Skeletal muscle tissue (tissue), 4 donors: ENCODE measurements around the gene PFKL. TPM values are rescaled to one million over a fixed set of nuclear protein-coding genes. Genes with fewer than 3 reads are reported as not detected.

Source experiments
- H3K27ac ChIP-seq: one replicate; pipeline ENCODE4 v1.7.0; 2013; ENCODE audit warnings: mild to moderate bottlenecking, low read depth, low read length, inconsistent platforms
- H3K27me3 ChIP-seq, 3 donors: one replicate each; pipeline ENCODE4 v1.7.0; 2013; ENCODE audit warnings: low read length in 3 of 3; ENCODE audit not compliant: control insufficient read depth in 3 of 3, insufficient read depth in 3 of 3
- H3K36me3 ChIP-seq, 3 donors: one replicate each; pipeline ENCODE4 v1.7.0; 2013; ENCODE audit warnings: low read length in 3 of 3; ENCODE audit not compliant: control insufficient read depth in 3 of 3, insufficient read depth in 3 of 3
- H3K4me1 ChIP-seq, 3 donors: one replicate each; pipeline ENCODE4 v1.7.0; 2013; ENCODE audit warnings: low read length in 3 of 3, mild to moderate bottlenecking in 3 of 3; ENCODE audit not compliant: control insufficient read depth in 3 of 3, insufficient read depth in 3 of 3
- H3K4me3 ChIP-seq, 3 donors: one replicate each; pipeline ENCODE4 v1.7.0; 2013; ENCODE audit warnings: low read length in 3 of 3
- H3K9ac ChIP-seq, 3 donors: one replicate each; pipeline ENCODE4 v1.7.0; 2013; ENCODE audit warnings: low read length in 3 of 3, mild to moderate bottlenecking in 3 of 3, moderate library complexity in 2 of 3, low read depth in 1 of 3
- H3K9me3 ChIP-seq, 3 donors: one replicate each; pipeline ENCODE4 v1.7.0; 2013; ENCODE audit warnings: low read length in 3 of 3; ENCODE audit not compliant: control insufficient read depth in 3 of 3
- total RNA-seq: library from RNA; depleted of rRNA; stranded (reverse); fragments of >200 nt; gene quantifications from one replicate; pipeline ENCODE4 v1.2.3, GENCODE V29; 2014
- donor health status: Osteomylitis.

PFKL gene
- total RNA-seq, 1 donor from 2014 or later, result 72.0 TPM

DNA sequence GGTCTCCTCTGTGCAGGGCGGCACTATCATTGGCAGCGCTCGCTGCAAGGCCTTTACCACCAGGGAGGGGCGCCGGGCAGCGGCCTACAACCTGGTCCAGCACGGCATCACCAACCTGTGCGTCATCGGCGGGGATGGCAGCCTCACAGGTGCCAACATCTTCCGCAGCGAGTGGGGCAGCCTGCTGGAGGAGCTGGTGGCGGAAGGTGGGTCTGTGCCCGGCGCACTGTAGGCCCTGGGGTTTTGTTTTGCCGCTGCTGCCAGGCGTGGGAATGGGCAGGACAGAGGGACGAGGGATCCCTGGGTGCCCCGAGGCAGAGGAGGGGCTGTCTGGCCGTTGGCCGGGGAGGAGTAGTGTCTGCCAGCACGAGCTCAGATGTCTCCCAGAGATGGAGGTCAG is 12.2 kb downstream of the PFKL start:
- Histone ChIP-seq H3K9me3 (no peaks in the 10 kb centered on the region), H3K36me3 (peaks cover 27 to 39% (median 28%) of the 10 kb centered on the region in 3 donors), H3K27ac (no peak overlapping the region), H3K4me1 (no peaks in the 10 kb centered on the region), H3K4me3 (no peak overlapping the region), H3K27me3 (no peaks in the 10 kb centered on the region), H3K9ac (no peak overlapping the region)

DNA sequence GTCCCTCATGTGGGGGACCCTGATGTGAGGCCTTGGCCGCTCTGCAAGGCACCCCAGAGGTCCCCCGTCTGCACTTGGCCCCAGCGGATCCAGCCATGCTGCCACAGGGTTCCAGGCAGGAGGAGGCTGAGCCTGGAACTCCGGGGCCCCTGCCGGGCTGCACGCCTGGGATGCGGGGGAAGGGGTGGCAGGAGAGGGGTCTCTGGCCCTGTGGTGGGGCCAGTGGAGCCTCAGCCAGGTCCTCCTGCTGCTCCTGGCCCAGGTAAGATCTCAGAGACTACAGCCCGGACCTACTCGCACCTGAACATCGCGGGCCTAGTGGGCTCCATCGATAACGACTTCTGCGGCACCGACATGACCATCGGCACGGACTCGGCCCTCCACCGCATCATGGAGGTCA is 12.9 kb downstream of the PFKL start:
- peaks cover 27 to 34% (median 28%) of the 10 kb centered on the region in 3 donors for H3K36me3 ChIP-seq
- no peak overlapping the region for H3K27ac ChIP-seq
- H3K4me3 ChIP-seq, result no peak overlapping the region
- H3K4me1 ChIP-seq, result no peaks in the 10 kb centered on the region
- no peak overlapping the region for H3K9ac ChIP-seq
- no peaks in the 10 kb centered on the region for H3K27me3 ChIP-seq
- no peaks in the 10 kb centered on the region for H3K9me3 ChIP-seq

DNA sequence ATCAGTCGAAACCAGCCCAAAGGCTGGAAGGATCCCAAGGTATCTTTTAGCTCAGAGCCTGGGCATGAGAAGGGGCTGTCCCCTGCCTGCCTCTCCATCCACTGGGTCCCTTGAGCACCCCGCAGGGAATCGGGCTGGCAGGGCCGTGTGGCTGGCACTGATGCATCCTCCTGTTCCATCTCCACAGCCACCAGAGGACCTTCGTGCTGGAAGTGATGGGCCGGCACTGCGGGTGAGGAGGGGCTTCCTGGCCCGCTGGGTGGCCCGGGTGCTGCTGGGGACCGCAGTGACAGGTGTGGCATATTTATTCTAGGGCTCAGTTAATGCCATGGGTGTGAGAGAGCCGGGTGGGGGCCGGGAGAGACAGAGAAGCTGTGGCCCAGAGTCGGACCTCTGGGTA is 13.6 kb downstream of the PFKL start:
- H3K27me3 ChIP-seq, result no peaks in the 10 kb centered on the region
- no peaks in the 10 kb centered on the region for H3K9me3 ChIP-seq
- no peaks in the 10 kb centered on the region for H3K4me1 ChIP-seq
- peaks cover 28 to 37% (median 30%) of the 10 kb centered on the region in 3 donors for H3K36me3 ChIP-seq
- no peak overlapping the region for H3K4me3 ChIP-seq
- H3K9ac ChIP-seq, result no peak overlapping the region
- H3K27ac ChIP-seq, result no peak overlapping the region

DNA sequence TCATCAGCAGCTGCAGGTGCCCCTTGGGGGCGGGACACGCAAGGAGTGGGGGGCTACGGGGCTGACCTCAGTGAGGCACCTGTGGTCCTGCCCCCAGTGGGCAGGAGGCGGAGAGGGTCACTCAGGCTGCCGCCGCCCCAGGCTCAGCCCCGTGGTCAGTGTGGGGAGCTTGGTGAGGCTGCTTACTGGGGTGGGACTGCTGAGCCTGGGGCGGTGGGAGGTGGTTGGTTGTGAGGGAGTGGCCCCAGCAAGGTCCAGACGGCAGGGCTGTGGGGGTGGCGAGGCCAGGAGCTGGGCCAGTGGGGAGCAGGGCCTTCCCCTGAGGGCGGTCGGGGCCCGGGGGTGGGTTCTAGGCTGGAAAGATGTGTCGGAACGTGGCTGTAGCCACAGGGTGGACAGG is 14.3 kb downstream of the PFKL start:
- Histone ChIP-seq H3K27ac (no peak overlapping the region), H3K9me3 (no peaks in the 10 kb centered on the region), H3K4me1 (no peaks in the 10 kb centered on the region), H3K9ac (no peak overlapping the region), H3K4me3 (no peak overlapping the region), H3K36me3 (peaks cover 28 to 35% (median 30%) of the 10 kb centered on the region in 3 donors), H3K27me3 (no peaks in the 10 kb centered on the region)

DNA sequence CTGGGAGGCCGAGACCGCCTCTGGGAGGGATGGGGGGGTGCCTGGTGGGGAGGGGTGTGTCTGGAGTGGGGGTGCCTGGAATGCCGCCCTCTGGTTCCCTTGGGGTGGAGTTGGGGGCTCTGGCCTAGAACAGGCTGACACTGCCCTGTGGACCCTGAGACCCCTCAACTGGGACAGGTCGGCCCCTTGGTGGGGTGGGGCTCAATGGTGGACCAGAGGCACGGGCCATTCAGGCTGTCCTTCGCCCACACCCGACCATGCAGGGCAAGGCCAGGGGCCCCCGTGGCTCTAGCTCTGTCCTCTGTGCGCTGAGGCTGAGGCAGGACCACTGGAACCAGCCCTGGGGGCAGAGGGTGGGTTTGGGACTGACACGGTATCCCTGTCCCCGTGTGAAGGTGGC is 14.7 kb downstream of the PFKL start:
- no peak overlapping the region for H3K27ac ChIP-seq
- H3K4me1 ChIP-seq, result no peaks in the 10 kb centered on the region
- H3K4me3 ChIP-seq, result no peak overlapping the region
- no peaks in the 10 kb centered on the region for H3K27me3 ChIP-seq
- no peaks in the 10 kb centered on the region for H3K9me3 ChIP-seq
- H3K36me3 ChIP-seq, result peaks cover 30 to 35% (median 31%) of the 10 kb centered on the region in 3 donors
- H3K9ac ChIP-seq, result no peak overlapping the region

DNA sequence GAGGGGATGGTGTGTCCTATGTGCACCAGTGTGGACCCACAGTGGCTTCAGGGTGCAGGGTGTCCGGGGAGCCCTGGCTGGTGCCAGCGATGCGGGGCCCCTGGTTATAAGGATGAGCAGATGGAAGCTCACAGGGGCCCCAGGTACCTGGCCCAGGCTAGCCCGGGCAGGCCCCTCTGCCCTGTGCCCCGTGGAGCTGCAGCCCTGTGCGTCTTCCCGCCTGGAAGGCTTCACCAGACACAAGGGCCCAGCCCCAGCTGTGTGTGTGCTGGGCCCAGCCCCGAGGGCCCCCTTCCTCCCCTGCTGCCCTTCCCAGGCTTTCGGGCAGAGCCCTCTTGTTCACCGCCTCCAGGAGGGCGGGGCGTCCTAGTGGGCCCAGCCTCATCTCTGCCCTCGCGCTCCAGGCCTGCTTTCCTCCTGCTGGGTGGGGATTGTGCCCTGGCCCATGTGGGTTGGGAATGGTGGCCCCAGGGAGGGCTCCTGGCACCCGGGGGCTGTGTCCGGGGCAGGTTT is 15.9 kb downstream of the PFKL start:
- Histone ChIP-seq H3K27ac (no peak overlapping the region), H3K9me3 (no peaks in the 10 kb centered on the region), H3K27me3 (no peaks in the 10 kb centered on the region), H3K36me3 (peaks cover 24 to 34% (median 33%) of the 10 kb centered on the region in 3 donors), H3K4me3 (no peak overlapping the region), H3K9ac (no peak overlapping the region), H3K4me1 (no peaks in the 10 kb centered on the region)

DNA sequence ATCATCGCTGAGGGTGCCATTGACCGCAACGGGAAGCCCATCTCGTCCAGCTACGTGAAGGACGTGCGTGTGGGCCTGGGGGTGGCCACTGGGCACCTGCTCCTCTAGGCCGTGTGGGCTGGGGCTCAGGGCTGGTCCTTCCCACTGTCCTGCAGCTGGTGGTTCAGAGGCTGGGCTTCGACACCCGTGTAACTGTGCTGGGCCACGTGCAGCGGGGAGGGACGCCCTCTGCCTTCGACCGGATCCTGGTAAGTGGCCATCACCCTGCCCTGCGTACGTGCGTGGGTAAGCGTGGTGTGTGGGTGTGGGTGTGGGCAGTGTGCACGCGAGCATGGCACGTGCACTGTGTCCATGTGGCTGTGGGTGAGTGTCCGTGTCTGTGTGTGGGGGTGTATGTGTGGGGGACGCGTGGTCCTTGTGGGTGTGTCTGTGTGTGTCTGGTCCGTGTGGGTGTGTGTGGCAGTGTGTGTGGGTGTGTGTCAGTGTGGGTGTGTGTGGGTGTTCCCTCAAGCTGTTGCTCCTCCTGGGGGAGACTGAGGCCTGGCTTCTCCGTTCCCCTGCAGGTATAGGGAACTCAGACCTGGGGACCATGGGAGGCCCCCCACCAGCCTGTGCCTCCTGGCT is 16.5 kb downstream of the PFKL start:
- no peak overlapping the region for H3K9ac ChIP-seq
- H3K36me3 ChIP-seq, result peaks cover 18 to 28% (median 28%) of the 10 kb centered on the region in 3 donors

DNA sequence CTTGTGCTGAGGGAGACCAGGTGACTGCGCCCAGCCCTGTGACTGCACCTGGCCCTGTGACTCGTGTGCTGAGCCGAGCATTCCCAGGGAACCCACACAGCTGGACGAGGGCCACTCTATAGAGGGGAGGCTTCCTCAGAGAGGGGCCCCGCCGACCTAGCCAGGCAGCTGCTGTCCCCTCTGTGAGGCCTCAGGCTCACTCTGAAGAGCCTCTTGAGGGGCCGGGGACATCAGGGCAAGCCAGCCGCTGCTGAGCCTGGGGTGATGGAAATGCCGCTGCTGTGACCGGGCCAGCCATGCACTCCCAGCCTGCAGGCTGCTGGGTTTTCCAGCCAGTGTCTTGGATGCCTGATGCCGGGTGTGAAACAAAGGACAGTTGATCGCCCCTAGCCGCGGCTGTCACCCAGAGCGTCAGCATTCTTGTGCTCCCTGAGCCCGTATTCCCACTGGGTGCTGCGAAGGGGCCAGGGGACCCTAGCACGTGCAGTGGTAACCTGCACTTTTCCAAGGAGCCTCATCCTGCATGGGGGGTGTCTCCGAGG is 17.5 kb downstream of the PFKL start:
- Histone ChIP-seq H3K27ac (no peak overlapping the region), H3K27me3 (no peaks in the 10 kb centered on the region), H3K9me3 (no peaks in the 10 kb centered on the region), H3K4me3 (no peak overlapping the region), H3K36me3 (peaks cover 15 to 24% (median 19%) of the 10 kb centered on the region in 3 donors), H3K9ac (no peak overlapping the region), H3K4me1 (no peaks in the 10 kb centered on the region)

More for the DNA sequence above, 16.5 kb downstream of the PFKL start:
- no peak overlapping the region for H3K4me3 ChIP-seq
- no peaks in the 10 kb centered on the region for H3K27me3 ChIP-seq
- no peaks in the 10 kb centered on the region for H3K9me3 ChIP-seq
- H3K4me1 ChIP-seq, result no peaks in the 10 kb centered on the region
- H3K27ac ChIP-seq, result no peak overlapping the region

DNA sequence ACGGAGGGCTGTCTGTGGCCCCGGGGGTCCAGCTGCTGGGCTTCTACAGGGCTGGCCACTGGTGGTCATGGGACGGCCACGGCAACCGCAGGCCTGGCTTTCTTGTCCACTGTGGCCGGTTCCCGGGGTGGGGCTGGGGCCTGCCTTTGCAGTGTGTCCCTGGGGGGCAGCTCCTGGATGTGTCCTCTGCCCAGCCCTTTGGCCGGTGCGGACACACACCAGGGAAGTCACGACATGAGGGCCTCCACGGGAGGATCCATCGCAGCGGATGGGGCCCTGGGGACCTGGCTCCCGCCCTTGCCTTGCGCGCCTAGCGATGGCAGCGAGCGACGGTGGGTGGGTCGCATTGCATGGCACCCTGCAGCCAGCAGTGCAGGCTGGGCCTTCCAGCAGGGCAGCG is 18.0 kb downstream of the PFKL start:
- no peak overlapping the region for H3K4me3 ChIP-seq
- H3K36me3 ChIP-seq, result peaks cover 11 to 21% (median 16%) of the 10 kb centered on the region in 3 donors
- no peaks in the 10 kb centered on the region for H3K27me3 ChIP-seq
- H3K9me3 ChIP-seq, result no peaks in the 10 kb centered on the region
- H3K4me1 ChIP-seq, result no peaks in the 10 kb centered on the region
- no peak overlapping the region for H3K27ac ChIP-seq
- no peak overlapping the region for H3K9ac ChIP-seq

DNA sequence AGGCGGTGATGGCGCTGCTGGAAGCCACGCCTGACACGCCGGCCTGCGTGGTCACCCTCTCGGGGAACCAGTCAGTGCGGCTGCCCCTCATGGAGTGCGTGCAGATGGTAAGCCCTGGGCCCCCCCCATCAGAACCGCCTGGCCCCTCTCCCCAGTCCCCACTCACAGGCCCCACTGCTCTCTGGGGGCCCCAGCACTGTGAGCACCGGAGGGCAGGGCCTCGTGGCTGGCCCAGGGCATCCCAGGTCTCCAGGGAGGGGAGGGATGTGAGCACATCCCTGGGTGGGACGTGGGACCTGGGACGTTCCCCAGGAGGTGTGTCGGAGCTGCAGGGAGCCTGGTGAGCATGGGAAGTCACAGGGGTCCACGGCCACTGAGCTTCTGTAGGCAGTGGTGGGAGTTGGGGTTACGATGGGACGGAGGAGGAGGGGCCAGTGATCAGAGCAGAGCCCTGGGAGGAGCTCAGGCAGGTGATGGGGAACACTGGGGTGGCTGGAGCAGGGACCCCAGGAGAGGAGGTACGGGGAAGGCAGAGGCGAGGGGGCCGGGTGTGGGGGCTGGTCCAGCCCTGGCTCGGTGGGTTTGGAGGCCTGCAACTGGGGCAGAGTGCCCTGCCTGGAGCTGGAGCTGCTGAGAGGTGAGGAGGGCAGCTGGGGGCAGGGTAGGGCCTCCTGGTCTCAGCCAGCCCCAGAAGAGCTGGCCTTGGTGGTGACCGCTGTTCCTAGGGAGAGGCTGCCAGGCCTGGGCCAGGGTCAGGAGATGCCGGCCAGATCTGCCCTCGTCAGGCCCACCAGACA is 18.8 kb downstream of the PFKL start:
- Histone ChIP-seq H3K4me1 (peaks cover 0 to 7% (median 0%) of the 10 kb centered on the region in 3 donors), H3K27me3 (no peaks in the 10 kb centered on the region), H3K9me3 (no peaks in the 10 kb centered on the region), H3K4me3 (no peak overlapping the region), H3K9ac (no peak overlapping the region), H3K27ac (no peak overlapping the region), H3K36me3 (peaks cover 11 to 14% (median 13%) of the 10 kb centered on the region in 3 donors)
